ENCODE results near the gene SNX30.

- TF ChIP-seq SUZ12 (IDR thresholded peaks at IDR 0.05; ENCODE audit: extremely low read depth, insufficient read depth, insufficient read length) (no peak), ZNF274 (IDR thresholded peaks at IDR 0.05; ENCODE audit: low read depth, low read length) (no peak)
These were observed 135.8 kb downstream of the SNX30 start for GRCh38 chr9:112886351-112886750.
